Ovary (tissue), 9 donors: ENCODE results near the gene PHYH. TPM values are rescaled to one million over a fixed set of nuclear protein-coding genes. Genes with fewer than 3 reads are reported as not detected.

Experiments
- DNase-seq, 5 donors: peaks; one replicate each; pipeline ENCODE4 v3.0.0-alpha.2; 2019 to 2020
- H3K27ac ChIP-seq, 2 donors: fragments of 200-600 bp; one replicate each; pipeline versions ENCODE4 v1.5.1 to v1.8.0; 2019 to 2022
- H3K27me3 ChIP-seq: fragments of 200-600 bp; one replicate; pipeline ENCODE4 v1.8.0; 2022
- H3K36me3 ChIP-seq: fragments of 200-600 bp; sonication (generic); one replicate; pipeline ENCODE4 v1.5.1; 2019
- H3K4me1 ChIP-seq: one replicate; pipeline ENCODE4 v1.8.1; 2013; ENCODE audit warnings: mild to moderate bottlenecking, moderate library complexity; ENCODE audit not compliant: insufficient read depth
- H3K4me3 ChIP-seq: fragments of 200-600 bp; sonication (generic); one replicate; pipeline ENCODE4 v1.5.1; 2017
- H3K9me3 ChIP-seq, 2 donors: fragments of 200-600 bp in 1 of 2; sonication (generic) in 1 of 2; one replicate each; pipeline versions ENCODE4 v1.5.1 to v1.8.1; 2013 to 2019; ENCODE audit warnings: mild to moderate bottlenecking in 1 of 2, moderate library complexity in 1 of 2
- EP300 ChIP-seq: sonication (generic); formaldehyde crosslinking; IDR thresholded peaks from one replicate; pipeline ENCODE4 v1.6.1; 2017; ENCODE audit warnings: antibody characterized with exemption
- POLR2A ChIP-seq: fragments of 450-650 bp; IDR thresholded peaks from one replicate; pipeline ENCODE4 v1.6.1; 2017; ENCODE audit warnings: antibody characterized with exemption, mild to moderate bottlenecking, moderate library complexity
- WGBS, 3 donors: extraction: QIAGEN DNeasy Blood & Tissue Kit in 1 of 3; methylation state at CpG; one replicate each; pipeline versions ENCODE4 v1.1.5 to v1.1.7; 2013 to 2017; 5-methylcytosine and 5-hydroxymethylcytosine counted together
- intact Hi-C, 4 donors: fragments of 100-400 bp; cut with DNase I; formaldehyde crosslinking; loops; one replicate each; pipeline versions ENCODE4 v1.11.0 to v1.15.1; 2022 to 2023
- polyA plus RNA-seq, 2 donors: library from polyadenylated mRNA; stranded (reverse); fragments of 200-250 nt in 1 of 2; fragments of 350-450 nt in 1 of 2; fragmentation: Illumina TruSeq in 1 of 2; extraction: RNeasy Lipid Tissue Mini Kit (QIAGEN cat#74804) in 1 of 2; gene quantifications; one replicate each; pipeline ENCODE4 v1.2.3, GENCODE V29; 2013 to 2014
- total RNA-seq, 7 donors: library from RNA; depleted of rRNA in 2 of 7; stranded (reverse); fragments of >200 nt in 2 of 7; fragmentation: NEBNext Ultra II Directional in 3 of 7; extraction: Animal tissue kit (Norgen Biotek cat#: 25700) in 3 of 7; gene quantifications; one replicate each; pipeline versions ENCODE4 v1.1.0 to v1.2.4, GENCODE V29; 2016 to 2023
- TF ChIP-seq, protein P1 (sequence below), 3 donors: fragments of 450-650 bp in 2 of 3; fragments of 200-600 bp in 1 of 3; IDR thresholded peaks; one replicate each; pipeline versions ENCODE4 v1.5.1 to v1.8.0; 2016 to 2022; ENCODE audit warnings: antibody characterized with exemption in 3 of 3, mild to moderate bottlenecking in 1 of 3
- donor health status: DM: no; HTN: no; CAD: no; lungs with moderate emphysema.
- donor health status: DM: no; HTN: no; CAD: no.
- donor health status: Bipolar disorder and iron deficiency.
- donor health status: DM: yes; HTN: yes; CAD: no.
- donor health status: DM: no; HTN: no; CAD: no.
- donor health status: DM: yes; HTN: yes; CAD: no.

The PHYH gene
- total and polyA plus RNA-seq, 9 donors = 20.0 to 49.7 (median 39.7) TPM

DNA sequence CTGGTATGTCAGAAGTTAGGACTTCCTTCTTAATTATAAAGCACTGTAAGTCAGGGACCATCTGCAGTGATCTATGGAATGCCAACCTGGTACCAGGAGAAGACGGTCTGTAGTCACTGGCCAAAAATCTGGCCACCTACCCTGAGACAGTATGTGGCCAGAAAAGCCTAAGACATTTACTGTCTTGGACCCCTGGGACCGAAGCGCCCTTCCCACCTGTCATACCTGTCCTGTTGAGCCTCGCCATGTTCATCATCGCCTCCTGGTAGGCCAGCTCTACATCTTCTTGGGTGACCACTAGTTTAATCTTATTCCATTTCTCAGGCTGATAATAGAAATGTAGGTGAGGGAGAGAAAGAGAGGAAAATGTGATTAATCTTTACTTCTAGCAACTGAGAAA, 28.3 kb upstream of the PHYH start:
- Histone ChIP-seq H3K4me1 (no peaks in the 10 kb centered on the region), H3K4me3 (no peak overlapping the region), H3K27ac (no peak overlapping the region), H3K9me3 (no peaks in the 10 kb centered on the region), H3K27me3 (no peaks in the 10 kb centered on the region), H3K36me3 (no peaks in the 10 kb centered on the region)
- TF ChIP-seq POLR2A (no peak), EP300 (no peak)
- TF ChIP-seq, protein P1, sequence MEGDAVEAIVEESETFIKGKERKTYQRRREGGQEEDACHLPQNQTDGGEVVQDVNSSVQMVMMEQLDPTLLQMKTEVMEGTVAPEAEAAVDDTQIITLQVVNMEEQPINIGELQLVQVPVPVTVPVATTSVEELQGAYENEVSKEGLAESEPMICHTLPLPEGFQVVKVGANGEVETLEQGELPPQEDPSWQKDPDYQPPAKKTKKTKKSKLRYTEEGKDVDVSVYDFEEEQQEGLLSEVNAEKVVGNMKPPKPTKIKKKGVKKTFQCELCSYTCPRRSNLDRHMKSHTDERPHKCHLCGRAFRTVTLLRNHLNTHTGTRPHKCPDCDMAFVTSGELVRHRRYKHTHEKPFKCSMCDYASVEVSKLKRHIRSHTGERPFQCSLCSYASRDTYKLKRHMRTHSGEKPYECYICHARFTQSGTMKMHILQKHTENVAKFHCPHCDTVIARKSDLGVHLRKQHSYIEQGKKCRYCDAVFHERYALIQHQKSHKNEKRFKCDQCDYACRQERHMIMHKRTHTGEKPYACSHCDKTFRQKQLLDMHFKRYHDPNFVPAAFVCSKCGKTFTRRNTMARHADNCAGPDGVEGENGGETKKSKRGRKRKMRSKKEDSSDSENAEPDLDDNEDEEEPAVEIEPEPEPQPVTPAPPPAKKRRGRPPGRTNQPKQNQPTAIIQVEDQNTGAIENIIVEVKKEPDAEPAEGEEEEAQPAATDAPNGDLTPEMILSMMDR (IDR thresholded peaks at IDR 0.05) = no peak
- no peak for DNase-seq
- intact Hi-C loops = no loop called here
- WGBS, 3 donors = 89 to 92% (median 91%) methylated on average over 5 of the region's 5 CpGs

DNA sequence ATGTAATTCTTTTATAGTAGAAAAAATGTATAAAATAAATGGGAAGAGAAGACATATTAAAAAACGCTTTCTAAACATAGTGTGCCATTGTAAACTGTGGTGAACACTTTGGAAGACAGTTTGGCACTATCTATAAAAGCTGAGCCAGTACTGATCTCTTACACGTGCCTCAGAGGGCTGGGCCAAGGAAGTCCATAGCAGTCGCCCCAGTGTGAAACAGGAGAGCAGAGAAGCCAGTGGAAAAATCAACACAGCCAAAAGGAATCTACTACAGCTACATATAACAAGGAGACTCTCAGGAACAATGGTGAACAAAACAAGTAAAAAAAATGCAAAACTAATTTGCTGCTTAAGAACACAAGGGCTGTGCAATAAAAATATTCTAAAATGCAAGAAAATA, 27.7 kb upstream of the PHYH start:
- Histone ChIP-seq H3K27ac (no peak overlapping the region), H3K4me1 (no peaks in the 10 kb centered on the region), H3K36me3 (no peaks in the 10 kb centered on the region), H3K27me3 (no peaks in the 10 kb centered on the region), H3K4me3 (no peak overlapping the region), H3K9me3 (no peaks in the 10 kb centered on the region)
- WGBS, 3 donors = 19 to 26% (median 20%) methylated on average over 3 of the region's 3 CpGs
- intact Hi-C loops = no loop called here
- TF ChIP-seq POLR2A (no peak), EP300 (no peak)
- TF ChIP-seq, protein P1 (IDR thresholded peaks at IDR 0.05) = no peak
- DNase-seq = no peak

DNA sequence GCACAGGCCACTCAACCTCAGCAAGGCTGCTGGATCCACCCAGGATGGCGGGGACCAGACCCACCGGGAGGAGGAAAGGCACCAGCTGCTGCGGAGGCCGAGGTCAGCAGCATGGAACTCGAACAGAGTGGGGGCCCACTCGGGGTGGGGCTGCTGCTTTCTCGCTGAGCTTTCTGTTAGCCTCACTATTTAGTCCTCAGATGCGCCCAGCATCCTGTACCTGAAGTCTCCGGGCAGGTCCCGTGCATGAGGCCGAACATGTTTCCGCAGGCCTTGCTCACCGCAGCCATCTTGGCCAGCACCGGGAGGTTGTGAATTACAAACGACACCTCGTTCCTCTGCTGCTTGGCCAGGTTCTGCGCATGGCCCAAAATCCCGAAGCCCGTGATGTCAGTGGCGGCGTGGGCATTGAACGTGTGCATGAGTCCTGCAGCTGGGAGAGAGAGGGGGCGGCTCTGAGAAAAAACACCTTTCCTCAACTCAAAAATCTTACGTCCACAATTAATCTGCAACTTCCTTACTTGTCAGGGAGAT, 22.8 kb upstream of the PHYH start:
- no peaks in the 10 kb centered on the region for H3K9me3 ChIP-seq
- H3K27ac ChIP-seq = no peak overlapping the region
- no peaks in the 10 kb centered on the region for H3K4me1 ChIP-seq
- intact Hi-C loops = no loop called here
- no peak overlapping the region for H3K4me3 ChIP-seq
- H3K27me3 ChIP-seq = no peaks in the 10 kb centered on the region
- 93 to 94% (median 94%) methylated on average over 24 of the region's 24 CpGs for WGBS, 3 donors
- no peak for DNase-seq
- TF ChIP-seq POLR2A = no peak
- TF ChIP-seq, protein P1 (IDR thresholded peaks at IDR 0.05) = no peak
- no peak for TF ChIP-seq EP300
- H3K36me3 ChIP-seq = no peaks in the 10 kb centered on the region

DNA sequence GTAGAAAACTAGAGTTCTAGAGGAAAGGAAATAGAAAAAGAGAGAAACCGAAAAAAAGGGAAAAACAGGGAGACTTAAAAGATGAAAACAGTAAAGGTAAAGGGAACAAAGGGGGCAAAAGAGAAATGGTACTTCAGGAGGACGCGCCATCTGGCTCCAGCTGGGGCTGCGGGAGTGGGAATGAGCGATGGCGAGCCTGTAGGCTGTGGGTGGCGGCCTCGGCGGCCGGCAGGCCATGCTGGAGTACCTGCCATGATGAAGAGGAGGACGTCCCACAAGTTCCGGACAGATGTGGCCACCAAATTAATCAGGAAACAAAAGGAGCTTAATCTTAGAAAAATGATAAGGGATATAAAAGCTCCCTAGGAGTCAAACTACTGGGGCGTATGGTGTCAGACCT, 21.7 kb upstream of the PHYH start:
- Histone ChIP-seq H3K27ac (no peak overlapping the region), H3K36me3 (no peaks in the 10 kb centered on the region), H3K27me3 (no peaks in the 10 kb centered on the region), H3K4me1 (no peaks in the 10 kb centered on the region), H3K4me3 (no peak overlapping the region), H3K9me3 (no peaks in the 10 kb centered on the region)
- intact Hi-C loops = no loop called here
- WGBS, 3 donors = 88 to 95% (median 93%) methylated on average over 13 of the region's 13 CpGs
- TF ChIP-seq POLR2A (no peak), EP300 (no peak)
- TF ChIP-seq, protein P1 (IDR thresholded peaks at IDR 0.05) = no peak
- no peak for DNase-seq
